ENCODE measurements around the gene CES4A. TPM values are rescaled to one million over a fixed set of nuclear protein-coding genes. Genes with fewer than 3 reads are reported as not detected.
A peak's percentile ranks its signal among the peaks of the same experiment; 100 is the strongest.

Gene CES4A
- total and polyA plus RNA-seq, 2 of the 13 experiments (the other 11 are each of a cell fraction or from before 2014, with no cell fraction given), result 0.09 to 0.17 TPM

- TF ChIP-seq ZNF138 (CRISPR knock-in tag; IDR thresholded peaks at IDR 0.05; ENCODE audit: low read depth), result peak; percentile 30; the same call in 1 of the 2 replicates
- TF ChIP-seq ZFY (CRISPR knock-in tag; IDR thresholded peaks at IDR 0.05), result peak; percentile 65
- 0 out of 2 replicates have a peak, but pooled peaks have one; percentile 59 for TF ChIP-seq ZSCAN21 (CRISPR knock-in tag; IDR thresholded peaks at IDR 0.05; ENCODE audit: borderline replicate concordance)
- no peak for TF ChIP-seq HIC2 (CRISPR knock-in tag; IDR thresholded peaks at IDR 0.05; ENCODE audit: low read depth)
- TF ChIP-seq ZNF710 (CRISPR knock-in tag; IDR thresholded peaks at IDR 0.05; ENCODE audit: borderline replicate concordance), result no peak
- TF ChIP-seq FOXJ3 (CRISPR knock-in tag; IDR thresholded peaks at IDR 0.05; ENCODE audit: borderline replicate concordance), result no peak
- peak; percentile 34; the same call in 1 of the 2 replicates for TF ChIP-seq GABPB1 (CRISPR knock-in tag; IDR thresholded peaks at IDR 0.05)
- TF ChIP-seq TEAD3 (CRISPR knock-in tag; optimal IDR thresholded peaks at IDR 0.05; ENCODE audit: borderline replicate concordance), result peak; percentile 93
- TF ChIP-seq ARNT (IDR thresholded peaks at IDR 0.05), result no peak
- TF ChIP-seq ATF1 (CRISPR knock-in tag; IDR thresholded peaks at IDR 0.05), result no peak
- TF ChIP-seq USF2 (IDR thresholded peaks at IDR 0.05; ENCODE audit: low read depth, low read length), result peak; percentile 96
- peak; percentile 92; the same call in 1 of the 2 replicates for TF ChIP-seq USF2 (CRISPR knock-in tag; IDR thresholded peaks at IDR 0.05; ENCODE audit: borderline replicate concordance)
- TF ChIP-seq ZBTB34 (CRISPR knock-in tag; IDR thresholded peaks at IDR 0.05), result 0 out of 2 replicates have a peak, but pooled peaks have one; percentile 34
- no peak for TF ChIP-seq ZNF564 (CRISPR knock-in tag; IDR thresholded peaks at IDR 0.05)
- TF ChIP-seq ASH2L (IDR thresholded peaks at IDR 0.05; ENCODE audit: insufficient read length, low read depth, low read length), result peak; percentile 35
- no peak for TF ChIP-seq ZNF615 (CRISPR knock-in tag; IDR thresholded peaks at IDR 0.05; ENCODE audit: borderline replicate concordance)
- no peak for TF ChIP-seq ATF5 (CRISPR knock-in tag; IDR thresholded peaks at IDR 0.05; ENCODE audit: low read depth)
- no peak for TF ChIP-seq ZNF841 (CRISPR knock-in tag; IDR thresholded peaks at IDR 0.05; ENCODE audit: borderline replicate concordance)
- TF ChIP-seq RXRB (CRISPR knock-in tag; IDR thresholded peaks at IDR 0.05; ENCODE audit: borderline replicate concordance), result peak; percentile 66; the same call in 1 of the 2 replicates
- TF ChIP-seq PAF1 (CRISPR knock-in tag; IDR thresholded peaks at IDR 0.05), result no peak
- TF ChIP-seq NFATC3 (CRISPR knock-in tag; IDR thresholded peaks at IDR 0.05), result 0 out of 2 replicates have a peak, but pooled peaks have one; percentile 68
- 0 out of 2 replicates have a peak, but pooled peaks have one; percentile 22 for TF ChIP-seq ZNF143 (CRISPR knock-in tag; IDR thresholded peaks at IDR 0.05)
These were observed 29.6 kb downstream of the CES4A start (continued) for GRCh38 chr16:67017810-67018488.
